ENCODE results near the gene MATN1.

GRCh38 chr1:30663596-30664091, 59.7 kb downstream of the MATN1 start:
- TF ChIP-seq EZH2 (IDR thresholded peaks at IDR 0.05; ENCODE audit: insufficient read depth, poor library complexity, severe bottlenecking) = no peak
- TF ChIP-seq EZH2phosphoT487 (IDR thresholded peaks at IDR 0.05; ENCODE audit: insufficient read depth, low read depth) = no peak
